Measurements from ENCODE around the gene TMEM212.

DNA sequence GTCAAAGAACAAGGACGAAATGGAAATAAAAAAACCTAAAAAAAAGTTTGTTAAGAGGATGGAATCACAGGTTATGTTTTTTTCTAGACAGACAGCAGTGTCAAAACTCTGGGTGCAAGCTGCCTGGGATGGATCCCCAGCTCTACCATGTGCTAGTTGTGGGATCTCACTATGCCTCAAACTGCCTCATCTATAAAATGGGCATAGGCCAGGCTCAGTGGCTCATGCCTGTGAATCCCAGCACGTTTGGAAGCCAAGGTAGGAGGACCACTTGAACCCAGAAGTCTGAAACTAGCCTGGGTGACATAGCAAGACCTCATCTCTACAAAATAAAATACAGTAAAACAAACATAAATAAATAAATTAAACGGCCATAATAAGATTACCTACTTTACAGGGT, 37.5 kb upstream of the TMEM212 start:
- TF ChIP-seq, protein P1, sequence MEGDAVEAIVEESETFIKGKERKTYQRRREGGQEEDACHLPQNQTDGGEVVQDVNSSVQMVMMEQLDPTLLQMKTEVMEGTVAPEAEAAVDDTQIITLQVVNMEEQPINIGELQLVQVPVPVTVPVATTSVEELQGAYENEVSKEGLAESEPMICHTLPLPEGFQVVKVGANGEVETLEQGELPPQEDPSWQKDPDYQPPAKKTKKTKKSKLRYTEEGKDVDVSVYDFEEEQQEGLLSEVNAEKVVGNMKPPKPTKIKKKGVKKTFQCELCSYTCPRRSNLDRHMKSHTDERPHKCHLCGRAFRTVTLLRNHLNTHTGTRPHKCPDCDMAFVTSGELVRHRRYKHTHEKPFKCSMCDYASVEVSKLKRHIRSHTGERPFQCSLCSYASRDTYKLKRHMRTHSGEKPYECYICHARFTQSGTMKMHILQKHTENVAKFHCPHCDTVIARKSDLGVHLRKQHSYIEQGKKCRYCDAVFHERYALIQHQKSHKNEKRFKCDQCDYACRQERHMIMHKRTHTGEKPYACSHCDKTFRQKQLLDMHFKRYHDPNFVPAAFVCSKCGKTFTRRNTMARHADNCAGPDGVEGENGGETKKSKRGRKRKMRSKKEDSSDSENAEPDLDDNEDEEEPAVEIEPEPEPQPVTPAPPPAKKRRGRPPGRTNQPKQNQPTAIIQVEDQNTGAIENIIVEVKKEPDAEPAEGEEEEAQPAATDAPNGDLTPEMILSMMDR (IDR thresholded peaks at IDR 0.05) = no peak
- TF ChIP-seq POLR2A (IDR thresholded peaks at IDR 0.05) (no peak), POLR2AphosphoS5 (IDR thresholded peaks at IDR 0.05) (no peak)
